AML-193 (cell line): ENCODE measurements around the gene TRIM4.

Source experiments
- DNase-seq, 2 experiments: peaks; one replicate each; lab custom pipeline; 2025; lab: John Stamatoyannopoulos, UW

TRIM4 gene

GRCh38 chr7:99843808-99844207 lies 75.5 kb downstream of the TRIM4 start:
- no peak for DNase-seq

GRCh38 chr7:99842926-99843325 lies 76.4 kb downstream of the TRIM4 start:
- DNase-seq, result no peak
